ENCODE data around the gene HAO1.
"Not testable (repeated sequence)": the region's sequence is repeated elsewhere in the genome, so short reads cannot be mapped to it uniquely, and the experiment has no call there.

HAO1 gene

GRCh38 chr20:7841971-7842310, 98.3 kb downstream of the HAO1 start:
- DNase-seq, result peak; percentile 78
- H3K27me3 ChIP-seq (ENCODE audit: insufficient read depth, low read depth, severe bottlenecking), result no peaks in the 10 kb centered on the region

GRCh38 chr20:7841291-7841970, 98.8 kb downstream of the HAO1 start:
- DNase-seq, result no peak
- no peaks in the 10 kb centered on the region for H3K27me3 ChIP-seq (ENCODE audit: insufficient read depth, low read depth, severe bottlenecking)
- no peak overlapping the region; the same call in 1 of the 2 replicates for H3K27ac ChIP-seq
- TF ChIP-seq, protein P1, sequence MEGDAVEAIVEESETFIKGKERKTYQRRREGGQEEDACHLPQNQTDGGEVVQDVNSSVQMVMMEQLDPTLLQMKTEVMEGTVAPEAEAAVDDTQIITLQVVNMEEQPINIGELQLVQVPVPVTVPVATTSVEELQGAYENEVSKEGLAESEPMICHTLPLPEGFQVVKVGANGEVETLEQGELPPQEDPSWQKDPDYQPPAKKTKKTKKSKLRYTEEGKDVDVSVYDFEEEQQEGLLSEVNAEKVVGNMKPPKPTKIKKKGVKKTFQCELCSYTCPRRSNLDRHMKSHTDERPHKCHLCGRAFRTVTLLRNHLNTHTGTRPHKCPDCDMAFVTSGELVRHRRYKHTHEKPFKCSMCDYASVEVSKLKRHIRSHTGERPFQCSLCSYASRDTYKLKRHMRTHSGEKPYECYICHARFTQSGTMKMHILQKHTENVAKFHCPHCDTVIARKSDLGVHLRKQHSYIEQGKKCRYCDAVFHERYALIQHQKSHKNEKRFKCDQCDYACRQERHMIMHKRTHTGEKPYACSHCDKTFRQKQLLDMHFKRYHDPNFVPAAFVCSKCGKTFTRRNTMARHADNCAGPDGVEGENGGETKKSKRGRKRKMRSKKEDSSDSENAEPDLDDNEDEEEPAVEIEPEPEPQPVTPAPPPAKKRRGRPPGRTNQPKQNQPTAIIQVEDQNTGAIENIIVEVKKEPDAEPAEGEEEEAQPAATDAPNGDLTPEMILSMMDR (IDR thresholded peaks at IDR 0.05; ENCODE audit: low read depth, low read length), result no peak
- H3K4me3 ChIP-seq (ENCODE audit: low read depth, low read length), result no peak overlapping the region
- no peaks in the 10 kb centered on the region for H3K36me3 ChIP-seq
- H3K9me3 ChIP-seq (ENCODE audit: severe bottlenecking), result no peaks in the 10 kb centered on the region

More at GRCh38 chr20:7841971-7842310, 98.3 kb downstream of the HAO1 start:
- TF ChIP-seq, protein P1 (IDR thresholded peaks at IDR 0.05; ENCODE audit: low read depth, low read length), result no peak
- no peak overlapping the region; the same call in 1 of the 2 replicates for H3K27ac ChIP-seq
- H3K36me3 ChIP-seq, result no peaks in the 10 kb centered on the region
- H3K4me3 ChIP-seq (ENCODE audit: low read depth, low read length), result no peak overlapping the region
- H3K9me3 ChIP-seq (ENCODE audit: severe bottlenecking), result no peaks in the 10 kb centered on the region

GRCh38 chr20:7836076-7836475, 104.2 kb downstream of the HAO1 start:
- DNase-seq, result no peak
- Histone ChIP-seq H3K9me3 (ENCODE audit: severe bottlenecking) (no peaks in the 10 kb centered on the region), H3K27ac (no peak overlapping the region), H3K4me3 (ENCODE audit: low read depth, low read length) (no peak overlapping the region), H3K36me3 (no peaks in the 10 kb centered on the region), H3K27me3 (ENCODE audit: insufficient read depth, low read depth, severe bottlenecking) (no peaks in the 10 kb centered on the region)
- TF ChIP-seq, protein P1 (IDR thresholded peaks at IDR 0.05; ENCODE audit: low read depth, low read length), result no peak

DNA sequence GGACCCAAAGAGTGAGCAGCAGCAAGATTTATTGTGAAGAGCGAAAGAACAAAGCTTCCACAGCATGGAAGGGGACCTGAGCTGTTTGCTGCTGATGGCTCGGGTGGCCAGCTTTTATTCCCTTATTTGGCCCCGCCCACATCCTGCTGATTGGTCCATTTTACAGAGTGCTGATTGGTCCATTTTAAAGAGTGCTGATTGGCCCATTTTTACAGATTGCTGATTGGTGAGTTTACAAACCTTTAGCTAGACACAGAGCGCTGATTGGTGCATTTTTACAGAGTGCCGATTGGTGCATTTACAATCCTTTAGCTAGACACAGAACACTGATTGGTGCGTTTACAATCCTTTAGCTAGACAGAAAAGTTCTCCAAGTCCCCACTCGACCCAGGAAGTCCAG, 105.8 kb downstream of the HAO1 start:
- not testable (repeated sequence) for H3K36me3 ChIP-seq; H3K27me3 ChIP-seq (ENCODE audit: insufficient read depth, low read depth, severe bottlenecking); H3K27ac ChIP-seq; DNase-seq; H3K4me3 ChIP-seq (ENCODE audit: low read depth, low read length); H3K9me3 ChIP-seq (ENCODE audit: severe bottlenecking)
